ENCODE measurements around the gene LRBA.
"Not testable (repeated sequence)": the region's sequence is repeated elsewhere in the genome, so short reads cannot be mapped to it uniquely, and the experiment has no call there.

Gene LRBA

DNA sequence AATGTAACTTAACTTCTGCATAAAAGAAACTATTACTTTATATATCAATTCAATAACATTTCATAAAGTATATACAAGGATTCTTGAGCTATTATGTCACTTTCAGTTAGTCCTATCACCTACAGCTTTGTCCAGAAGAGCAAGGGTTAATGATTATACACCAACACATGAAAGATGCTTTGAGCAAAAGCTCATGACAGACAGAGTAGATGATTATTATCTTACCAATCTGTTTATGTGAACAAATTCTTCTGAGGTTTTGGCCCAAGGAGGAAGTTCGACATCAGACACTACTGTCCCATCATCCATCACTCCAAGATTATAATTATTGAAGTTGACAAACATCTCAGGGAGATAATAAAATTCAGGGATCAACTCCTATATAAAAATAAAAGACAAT lies 599.9 kb downstream of the LRBA start:
- no peak for DNase-seq (ENCODE audit: low spot score)

DNA sequence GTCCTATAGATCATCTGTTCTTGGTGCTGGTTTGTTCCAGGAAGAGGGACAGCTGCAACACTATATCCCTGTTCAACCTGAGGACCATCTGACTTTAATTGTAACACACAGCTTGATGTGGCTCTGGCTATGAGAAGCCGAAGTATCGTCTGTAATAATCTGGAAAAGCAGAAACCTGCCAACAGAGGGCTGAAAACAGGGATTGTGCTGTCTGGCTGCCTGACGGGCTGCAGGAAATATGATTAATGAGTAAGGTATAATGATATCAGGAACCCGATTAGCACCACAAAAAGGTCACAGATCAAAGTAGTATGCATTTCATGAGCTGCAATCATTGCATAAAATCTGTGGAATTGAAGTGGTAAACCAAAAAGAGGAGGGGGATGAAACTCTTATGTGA lies 603.6 kb downstream of the LRBA start:
- no peak for DNase-seq (ENCODE audit: low spot score)

DNA sequence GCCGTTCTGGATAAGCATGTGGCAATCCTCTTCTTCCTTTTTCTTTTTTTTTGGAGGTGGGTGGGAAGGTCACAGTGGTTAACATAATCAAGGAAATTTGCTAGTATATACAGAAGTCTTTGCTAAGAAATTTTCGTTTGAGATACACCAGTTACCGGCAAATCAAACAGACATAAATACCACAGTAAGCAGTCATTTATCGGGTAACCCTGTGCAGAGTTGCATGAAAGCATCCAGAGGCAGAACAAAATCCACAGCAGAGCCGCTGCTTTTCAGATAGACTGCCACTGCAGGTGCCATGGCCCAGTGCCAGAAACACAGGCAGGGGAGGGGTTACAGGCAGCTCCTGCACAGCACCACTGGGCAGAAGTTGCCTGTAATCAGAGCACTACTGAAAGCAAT lies 612.2 kb downstream of the LRBA start:
- DNase-seq (ENCODE audit: low spot score): peak; percentile 36

DNA sequence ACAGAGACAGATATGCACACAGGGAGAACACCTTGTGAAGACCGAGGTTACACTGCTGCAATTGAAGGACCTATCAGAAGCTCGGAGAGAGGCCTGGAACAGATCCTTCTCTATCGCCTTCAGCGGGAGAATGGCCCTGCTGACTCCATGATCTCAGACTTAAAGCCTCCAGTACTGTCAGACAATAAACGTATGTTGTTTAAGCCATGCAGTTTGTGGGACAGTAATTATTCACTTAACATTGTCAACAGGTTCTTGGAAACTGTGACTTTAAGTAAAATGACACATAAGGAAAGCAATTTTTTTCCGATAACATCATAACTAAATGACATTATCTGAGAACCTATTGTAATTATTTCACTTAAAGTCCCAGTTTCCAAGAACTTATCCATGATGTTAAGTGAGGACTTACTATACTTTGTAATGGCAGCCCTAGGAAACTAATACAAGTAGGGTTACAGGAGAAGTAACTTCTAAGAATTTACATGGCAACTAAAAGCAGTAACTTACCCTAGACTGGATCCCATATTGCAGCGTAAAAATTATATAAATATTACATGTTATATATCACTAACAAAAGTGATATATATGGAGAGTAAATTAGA lies 613.9 kb downstream of the LRBA start:
- DNase-seq (ENCODE audit: low spot score): no peak

DNA sequence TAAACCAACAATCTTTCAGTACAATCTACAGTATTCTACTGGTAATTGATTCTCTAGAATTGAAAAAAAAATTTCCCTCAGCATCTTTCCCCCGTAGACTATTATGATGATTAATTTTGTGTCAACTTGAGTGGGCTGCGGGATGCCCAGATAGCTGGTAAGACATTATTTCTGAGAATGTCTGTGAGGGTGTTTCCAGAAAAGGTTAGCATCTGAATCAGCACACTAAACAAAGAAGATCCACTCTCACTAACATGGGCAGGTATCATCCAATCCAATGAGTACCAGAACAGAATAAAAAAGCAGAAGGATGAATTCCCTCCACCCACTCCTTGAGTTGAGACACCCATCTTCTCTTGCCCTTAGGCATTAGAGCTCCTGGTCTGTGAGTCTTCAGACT lies 619.2 kb downstream of the LRBA start:
- no peak for DNase-seq (ENCODE audit: low spot score)

DNA sequence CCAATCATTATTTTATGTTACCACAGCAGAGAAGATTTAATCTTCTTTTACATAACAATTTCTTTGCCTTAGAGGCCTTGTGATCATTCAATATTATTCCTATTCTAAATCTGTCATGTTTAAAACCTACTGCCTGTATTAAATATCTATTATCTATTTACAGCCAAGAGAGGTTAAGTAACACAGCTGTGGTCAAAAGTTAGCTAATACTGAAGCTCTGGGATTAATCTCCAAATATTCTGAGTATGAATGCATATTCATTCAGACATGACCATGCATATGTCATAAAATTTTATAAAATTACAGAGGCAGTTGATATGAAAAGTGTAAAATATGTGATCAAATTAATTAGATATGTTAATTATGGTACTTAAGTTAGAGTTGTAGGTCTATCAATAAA lies 621.0 kb downstream of the LRBA start:
- no peak for DNase-seq (ENCODE audit: low spot score)

DNA sequence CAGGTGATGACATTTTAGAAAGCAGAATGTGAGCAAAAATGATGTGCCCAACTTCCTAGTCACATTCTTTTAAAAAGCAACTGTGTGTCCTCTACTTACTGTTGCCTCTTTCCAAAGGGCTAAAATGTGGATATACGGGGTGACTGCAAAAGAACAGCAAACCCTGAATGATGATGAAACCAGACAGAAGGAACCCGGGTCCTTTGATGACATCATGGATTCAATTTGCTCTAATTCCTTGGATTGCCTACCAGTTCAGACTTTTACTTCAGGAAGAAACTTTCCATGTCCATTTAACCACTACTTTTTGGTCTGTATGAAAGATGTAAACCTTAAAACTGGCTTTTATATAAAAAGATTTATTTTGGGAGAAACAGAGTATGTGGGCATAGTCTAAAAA lies 624.0 kb downstream of the LRBA start:
- no peak for DNase-seq (ENCODE audit: low spot score)

DNA sequence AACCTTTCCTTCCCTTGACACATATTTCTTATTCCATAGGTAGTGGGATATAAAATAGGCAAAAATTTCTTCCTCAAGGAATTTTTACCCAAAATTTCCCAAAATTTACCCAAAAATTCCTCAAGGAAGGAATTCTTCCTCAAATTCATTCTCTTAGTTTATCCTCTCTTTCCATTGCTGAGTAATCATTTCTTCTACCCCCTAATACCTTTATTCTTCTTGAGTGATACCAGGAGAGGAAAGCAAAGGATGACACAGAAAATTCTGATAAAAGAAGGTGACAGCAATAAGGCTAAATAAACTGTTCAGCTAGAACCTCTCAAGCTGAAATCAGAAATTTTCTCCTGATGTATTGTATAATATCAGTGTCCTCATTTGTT lies 624.6 kb downstream of the LRBA start:
- DNase-seq (ENCODE audit: low spot score): no peak

DNA sequence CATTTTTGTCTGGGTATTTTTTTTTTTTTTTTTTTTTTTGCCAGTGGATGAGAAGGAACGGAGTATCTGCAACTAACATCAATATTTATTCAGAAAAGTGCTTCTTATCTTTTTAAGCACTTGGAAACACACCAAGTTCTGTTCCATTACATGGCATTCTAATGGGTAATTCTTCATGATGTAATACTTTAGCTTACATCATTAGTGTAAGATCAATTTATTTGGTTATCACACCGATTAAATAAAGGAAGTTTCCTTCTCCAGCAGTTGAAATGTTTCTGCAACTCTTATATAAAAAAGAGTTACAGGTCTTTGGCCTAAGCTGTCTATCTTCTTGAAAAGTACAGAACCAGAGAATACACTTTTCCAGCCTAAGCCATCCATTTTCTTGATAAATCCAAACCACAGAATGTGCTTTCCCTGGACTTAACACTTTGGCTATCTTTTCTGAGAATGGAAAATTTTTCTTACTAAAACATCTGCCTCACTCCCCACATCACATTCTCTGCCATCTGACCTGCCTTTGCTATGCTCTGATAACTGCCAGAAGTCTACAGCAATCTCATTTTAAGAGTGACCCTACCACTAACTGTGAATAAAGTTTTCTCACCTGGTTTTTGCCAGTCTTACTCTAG lies 625.1 kb downstream of the LRBA start:
- no peak for DNase-seq (ENCODE audit: low spot score)

DNA sequence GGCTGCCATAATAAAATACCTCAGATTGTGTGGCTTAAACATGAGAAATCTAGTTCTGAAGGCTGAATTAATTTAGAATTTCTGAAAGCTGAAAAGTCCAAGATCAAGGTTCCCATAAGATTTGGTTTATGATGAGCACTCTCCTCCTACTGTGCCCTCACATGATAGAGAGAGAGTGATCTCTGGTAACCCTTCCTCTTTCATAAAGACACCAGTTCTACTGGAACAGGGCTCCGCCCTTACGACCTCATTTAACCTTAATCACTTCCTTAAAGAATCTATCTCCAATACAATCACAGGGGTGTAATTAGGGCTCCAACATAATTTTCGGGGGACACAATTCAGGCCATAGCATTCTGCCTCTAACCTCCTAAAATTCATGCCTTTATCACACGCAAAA lies 627.1 kb downstream of the LRBA start:
- DNase-seq (ENCODE audit: low spot score): no peak

DNA sequence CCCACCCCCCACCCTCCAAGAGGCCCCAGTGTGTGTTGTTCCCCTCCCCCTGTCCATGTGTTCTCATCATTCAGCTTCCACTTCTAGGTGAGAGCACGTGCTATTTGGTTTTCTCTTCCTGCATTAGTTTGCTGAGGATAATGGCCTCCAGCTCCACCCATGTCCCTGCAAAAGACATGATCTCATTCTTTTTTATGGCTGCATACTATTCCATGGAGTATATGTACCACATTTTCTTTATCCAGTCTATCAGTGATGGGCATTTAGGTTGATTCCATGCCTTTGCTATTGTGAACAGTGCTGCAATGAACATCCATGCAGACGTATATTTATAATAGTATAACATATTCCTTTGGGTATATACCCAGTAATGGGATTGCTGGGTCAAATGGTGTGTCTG lies 628.7 kb downstream of the LRBA start:
- not testable (repeated sequence) for DNase-seq (ENCODE audit: low spot score)

DNA sequence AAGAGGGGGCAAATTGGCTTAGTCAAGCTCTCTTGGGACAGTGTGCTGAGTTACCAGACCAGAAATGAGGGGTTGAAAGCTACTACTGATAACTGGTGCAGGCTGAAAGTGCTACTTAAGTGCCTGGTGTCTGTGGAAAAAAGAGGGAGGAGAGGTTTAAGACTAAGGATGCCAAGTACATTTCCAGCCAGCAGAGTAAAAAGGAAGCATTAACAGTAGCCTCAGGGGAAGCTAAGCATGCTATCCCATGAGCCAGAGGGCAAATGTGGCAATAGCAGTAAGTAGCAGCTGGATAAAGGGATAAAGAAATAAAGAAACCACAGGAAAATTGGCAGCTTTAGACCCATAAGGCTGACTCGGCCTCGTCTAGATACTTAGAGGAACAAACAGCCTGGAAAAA lies 629.5 kb downstream of the LRBA start:
- no peak for DNase-seq (ENCODE audit: low spot score)

DNA sequence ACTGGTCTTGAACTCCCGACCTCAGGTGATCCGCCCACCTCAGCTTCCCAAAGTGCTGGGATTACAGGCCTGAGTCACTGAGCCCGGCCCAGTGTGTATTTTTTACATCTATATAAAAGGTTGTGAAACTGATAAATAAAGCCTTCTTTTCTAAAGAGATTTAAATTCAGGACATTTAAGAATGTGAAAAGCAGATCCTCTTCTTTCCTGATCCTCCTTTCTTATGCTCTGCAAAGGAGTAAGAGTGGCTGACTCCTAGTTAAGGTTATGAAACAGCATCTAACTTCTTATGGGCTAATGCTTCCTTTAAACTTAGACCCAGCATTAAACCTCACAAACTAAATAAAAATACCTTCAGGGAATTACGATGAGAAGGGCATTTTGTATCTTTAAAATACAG lies 630.8 kb downstream of the LRBA start:
- DNase-seq (ENCODE audit: low spot score): no peak

DNA sequence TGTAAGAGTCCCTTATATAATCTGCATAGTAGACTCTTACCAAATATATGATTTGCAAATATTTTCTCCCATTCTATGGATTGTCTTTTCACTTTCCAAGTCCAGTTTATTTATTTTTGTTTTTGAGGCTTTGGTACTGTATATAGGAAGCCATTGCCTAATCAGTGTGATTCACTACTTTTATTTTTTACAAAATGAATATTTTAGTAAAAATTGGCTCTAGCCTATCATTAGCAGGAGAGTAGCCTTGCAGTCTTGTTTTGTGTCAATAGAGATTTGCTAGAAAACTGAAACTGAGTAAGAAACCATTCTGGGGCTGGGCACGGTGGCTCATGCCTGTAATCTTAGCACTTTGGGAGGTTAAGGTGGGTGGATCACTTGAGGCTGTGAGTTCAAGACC lies 633.1 kb downstream of the LRBA start:
- no peak for DNase-seq (ENCODE audit: low spot score)

DNA sequence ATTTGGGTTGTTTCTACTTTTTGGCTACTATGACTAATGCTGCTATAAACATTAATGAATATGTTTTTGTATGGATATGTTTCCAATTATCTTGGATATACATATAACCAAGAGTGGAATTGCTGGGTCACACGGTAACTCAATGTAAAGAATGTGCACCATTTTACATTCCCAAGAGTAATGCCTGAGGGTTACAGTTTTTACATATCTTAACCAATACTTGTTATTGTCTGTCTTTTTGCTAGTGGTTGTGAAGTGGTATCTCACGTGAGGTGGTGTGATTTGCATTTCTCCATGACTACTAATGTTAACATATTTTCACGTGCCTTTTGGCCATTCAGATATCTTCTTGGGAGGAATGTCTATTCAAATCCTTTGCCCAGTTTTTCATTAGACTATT lies 633.5 kb downstream of the LRBA start:
- DNase-seq (ENCODE audit: low spot score): no peak

DNA sequence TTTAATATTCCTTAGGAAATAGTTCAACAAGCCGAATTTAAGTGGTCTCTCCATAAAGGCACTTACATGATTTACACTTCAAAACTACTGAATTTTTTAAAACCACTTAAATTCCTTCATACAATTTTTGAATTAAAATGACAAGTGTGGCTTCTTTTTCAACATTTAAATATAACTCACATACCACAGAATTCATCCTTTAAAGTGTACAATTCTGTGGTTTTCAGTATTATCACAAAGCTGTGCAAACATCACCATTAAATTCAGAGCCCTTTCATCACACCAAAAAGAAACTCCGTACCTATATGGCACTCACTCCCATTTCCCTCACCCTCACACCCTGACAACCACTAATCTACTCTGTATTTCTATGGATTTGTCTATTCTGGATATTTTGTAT lies 634.0 kb downstream of the LRBA start:
- no peak for DNase-seq (ENCODE audit: low spot score)

DNA sequence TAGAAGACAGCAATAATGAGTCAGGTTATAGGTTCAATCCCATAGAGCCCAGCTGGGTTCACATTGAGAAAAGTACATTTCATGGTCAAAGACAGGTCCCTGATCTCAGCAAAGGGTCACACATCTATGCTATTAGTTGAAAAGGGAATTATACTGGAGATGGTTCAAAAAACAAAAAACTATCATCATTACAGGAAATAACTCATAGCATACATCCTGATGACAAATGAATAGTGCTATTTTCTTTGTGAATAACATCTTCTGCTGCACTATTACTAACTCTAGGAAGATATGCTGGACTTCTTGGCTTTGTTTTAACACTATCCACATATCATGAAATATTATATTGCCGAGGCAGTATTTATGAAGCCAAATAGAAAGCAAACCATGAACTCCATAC lies 635.6 kb downstream of the LRBA start:
- DNase-seq (ENCODE audit: low spot score): no peak

DNA sequence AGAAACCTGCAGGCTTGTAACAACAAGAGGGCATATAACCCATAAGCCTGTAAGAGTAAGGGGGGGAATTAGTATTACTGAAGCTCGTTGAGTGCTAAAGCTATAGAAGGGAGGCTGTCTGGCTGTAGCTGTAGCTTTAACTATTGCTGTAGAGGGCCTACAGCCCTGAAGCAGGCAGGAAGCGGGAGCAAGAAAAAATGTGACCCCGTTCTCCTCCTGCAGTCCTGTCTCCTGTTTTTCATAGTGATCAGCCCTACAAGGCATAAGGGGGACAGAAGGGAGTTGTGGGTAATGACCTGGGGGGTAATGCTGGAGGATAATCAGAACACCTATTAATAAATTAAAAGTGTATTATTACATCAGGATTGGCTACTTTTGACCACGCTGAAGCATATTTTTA lies 640.1 kb downstream of the LRBA start:
- DNase-seq (ENCODE audit: low spot score): no peak

DNA sequence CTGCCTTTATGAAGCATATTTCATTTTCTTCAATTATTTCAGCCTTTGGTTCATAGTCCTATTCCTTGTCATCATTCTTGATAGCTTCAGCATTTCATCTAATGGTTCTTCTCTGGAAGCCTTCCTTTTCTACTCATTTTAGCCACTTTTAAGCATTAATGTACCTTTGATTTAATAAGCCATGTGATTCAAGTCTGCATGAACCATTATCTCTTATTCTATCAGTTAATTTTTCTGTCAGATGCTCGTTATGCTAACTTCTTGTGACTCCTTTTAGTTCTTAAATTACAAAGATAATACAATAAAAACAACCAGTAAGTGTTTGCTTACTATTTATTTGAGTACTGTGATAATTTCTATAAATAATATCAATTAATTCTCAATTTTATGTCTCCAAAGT lies 643.2 kb downstream of the LRBA start:
- no peak for DNase-seq (ENCODE audit: low spot score)

DNA sequence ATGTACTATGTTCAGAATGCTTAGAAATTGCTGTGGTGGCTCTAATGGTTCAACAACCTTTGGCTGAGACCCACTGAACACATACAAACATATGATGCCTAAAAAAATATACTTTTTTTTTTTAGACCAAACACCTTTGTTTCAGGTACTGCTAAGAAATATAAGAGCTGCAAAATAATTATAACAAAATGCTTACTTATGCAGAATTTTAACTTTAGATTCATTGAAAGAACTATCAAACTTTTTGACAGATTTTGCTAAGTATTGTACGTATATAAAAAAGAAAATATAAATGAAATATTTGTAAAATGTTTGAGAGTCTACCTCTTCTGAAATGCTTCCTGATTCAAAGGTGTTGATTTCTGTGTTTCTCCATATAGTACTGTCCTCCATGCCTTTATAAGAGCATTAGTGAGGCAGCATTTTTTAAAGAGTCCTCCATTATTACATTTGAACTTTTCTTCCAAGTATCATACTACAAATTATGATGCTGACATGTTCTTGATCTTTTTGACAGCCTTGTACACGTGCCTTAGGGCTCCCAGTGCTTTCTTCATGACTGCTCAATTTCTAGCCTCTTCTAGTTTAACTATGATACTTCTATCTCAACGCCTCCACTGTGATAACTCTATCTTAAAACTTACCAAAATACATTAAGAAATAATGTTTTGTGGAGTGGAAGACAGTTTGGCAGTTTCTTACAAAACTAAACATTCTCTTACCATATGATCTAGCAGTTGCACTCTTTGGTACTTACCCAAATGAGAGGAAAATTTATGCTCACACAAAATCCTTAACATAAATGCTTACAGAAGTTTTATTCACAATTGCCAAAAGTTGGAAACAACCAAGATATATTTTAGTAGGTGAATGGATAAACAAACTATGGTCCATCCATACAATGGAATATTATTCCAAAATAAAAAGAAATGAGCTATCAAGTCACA lies 645.4 kb downstream of the LRBA start:
- no peak for DNase-seq (ENCODE audit: low spot score)

DNA sequence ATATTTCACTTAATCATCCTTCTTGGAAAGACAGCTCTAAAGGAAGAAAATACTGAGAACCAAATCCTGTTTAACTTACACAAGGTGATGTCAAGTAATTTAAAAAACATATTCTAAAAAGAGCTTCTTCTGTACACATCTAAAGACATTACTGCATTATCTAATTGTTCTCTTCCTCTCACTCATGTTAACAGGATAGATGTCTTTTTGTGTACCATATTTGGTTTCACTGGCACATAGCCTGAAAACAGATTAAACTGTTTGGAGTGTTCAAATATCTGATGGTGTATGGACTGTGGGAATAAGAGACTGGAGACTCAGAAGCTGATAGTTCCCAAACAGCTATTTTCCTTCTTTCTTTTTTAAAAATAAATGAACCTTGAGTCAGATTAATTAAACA lies 646.4 kb downstream of the LRBA start:
- DNase-seq (ENCODE audit: low spot score): no peak

DNA sequence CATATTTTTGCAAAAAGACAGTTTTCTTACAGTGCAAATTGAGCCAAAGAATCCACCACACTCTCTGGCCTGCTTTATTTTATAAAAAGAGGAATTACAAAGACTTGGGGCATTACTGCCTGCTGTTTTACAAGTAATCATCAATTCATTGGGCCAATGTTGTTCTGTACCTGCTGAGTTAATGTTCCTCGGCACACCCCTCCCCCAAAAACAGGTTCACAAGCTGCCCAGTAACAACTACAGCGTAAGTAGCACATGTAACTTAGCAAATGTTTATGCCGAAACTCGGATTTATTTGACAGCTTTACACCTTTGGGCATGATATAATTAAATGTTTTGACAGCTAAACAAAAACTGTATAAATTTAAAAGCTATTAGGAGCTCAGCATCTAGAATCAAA lies 647.8 kb downstream of the LRBA start:
- no peak for DNase-seq (ENCODE audit: low spot score)

DNA sequence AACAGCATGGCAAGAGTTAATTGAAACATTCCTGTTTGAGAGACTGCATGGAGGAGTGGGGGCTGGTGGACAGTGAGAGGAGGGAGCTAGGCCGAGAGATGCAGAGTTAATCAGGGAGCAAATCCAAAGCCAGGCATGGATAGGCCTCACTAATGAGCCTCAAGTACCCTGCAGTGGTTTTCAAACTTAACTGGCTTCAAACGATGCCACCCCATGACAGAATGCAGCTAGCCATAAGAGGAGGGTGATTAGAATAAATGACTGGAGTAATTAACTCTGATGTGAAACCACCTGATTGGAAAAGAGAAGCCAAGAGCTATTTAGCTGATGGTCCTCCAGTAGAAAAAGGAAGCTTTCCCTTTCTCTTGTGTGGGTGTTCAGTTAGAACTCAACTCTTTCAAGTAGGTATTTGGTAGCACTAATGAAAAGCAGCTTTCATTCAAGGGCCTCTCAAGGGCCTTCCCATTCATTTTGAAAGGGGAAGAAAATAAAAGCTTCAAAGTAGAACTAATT lies 648.5 kb downstream of the LRBA start:
- no peak for DNase-seq (ENCODE audit: low spot score)
